ENCODE measurements around the gene DNHD1. TPM values are rescaled to one million over a fixed set of nuclear protein-coding genes. Genes with fewer than 3 reads are reported as not detected.

Gene DNHD1
- total RNA-seq, 3 donors from 2014 or later (not counting 1 experiment from before 2014, with no cell fraction given): 29.6 to 38.3 (median 31.4) TPM

GRCh38 chr11:6574816-6575715 is 78.0 kb downstream of the DNHD1 start:
- H3K9me3 Mint-ChIP-seq: no peaks in the 10 kb centered on the region
- H3K27me3 ChIP-seq (ENCODE audit: control insufficient read depth, insufficient read depth, low read length): no peaks in the 10 kb centered on the region
- no peaks in the 10 kb centered on the region for H3K4me1 Mint-ChIP-seq
- 96% methylated on average over 6 of the region's 6 CpGs for WGBS (ENCODE audit: insufficient coverage)
- H3K4me3 Mint-ChIP-seq: no peak overlapping the region
- H3K27ac Mint-ChIP-seq: no peak overlapping the region
- no peak overlapping the region for H3K4me3 ChIP-seq (ENCODE audit: low read length)
- H3K27ac ChIP-seq (ENCODE audit: low read length): no peak overlapping the region
- TF ChIP-seq, protein P1, sequence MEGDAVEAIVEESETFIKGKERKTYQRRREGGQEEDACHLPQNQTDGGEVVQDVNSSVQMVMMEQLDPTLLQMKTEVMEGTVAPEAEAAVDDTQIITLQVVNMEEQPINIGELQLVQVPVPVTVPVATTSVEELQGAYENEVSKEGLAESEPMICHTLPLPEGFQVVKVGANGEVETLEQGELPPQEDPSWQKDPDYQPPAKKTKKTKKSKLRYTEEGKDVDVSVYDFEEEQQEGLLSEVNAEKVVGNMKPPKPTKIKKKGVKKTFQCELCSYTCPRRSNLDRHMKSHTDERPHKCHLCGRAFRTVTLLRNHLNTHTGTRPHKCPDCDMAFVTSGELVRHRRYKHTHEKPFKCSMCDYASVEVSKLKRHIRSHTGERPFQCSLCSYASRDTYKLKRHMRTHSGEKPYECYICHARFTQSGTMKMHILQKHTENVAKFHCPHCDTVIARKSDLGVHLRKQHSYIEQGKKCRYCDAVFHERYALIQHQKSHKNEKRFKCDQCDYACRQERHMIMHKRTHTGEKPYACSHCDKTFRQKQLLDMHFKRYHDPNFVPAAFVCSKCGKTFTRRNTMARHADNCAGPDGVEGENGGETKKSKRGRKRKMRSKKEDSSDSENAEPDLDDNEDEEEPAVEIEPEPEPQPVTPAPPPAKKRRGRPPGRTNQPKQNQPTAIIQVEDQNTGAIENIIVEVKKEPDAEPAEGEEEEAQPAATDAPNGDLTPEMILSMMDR (IDR thresholded peaks at IDR 0.05): no peak
- no peaks in the 10 kb centered on the region for H3K27me3 Mint-ChIP-seq (ENCODE audit: low read depth in 2 of 2)
- H3K9me3 ChIP-seq (ENCODE audit: control insufficient read depth, insufficient read depth, low read length): no peaks in the 10 kb centered on the region
- H3K4me1 ChIP-seq (ENCODE audit: control insufficient read depth, insufficient read depth, low read length): no peaks in the 10 kb centered on the region
- DNase-seq: no peak
- H3K36me3 Mint-ChIP-seq: no peaks in the 10 kb centered on the region
- ATAC-seq: no peak
- intact Hi-C loops (cut with micrococcal nuclease): no loop called here
- H3K36me3 ChIP-seq (ENCODE audit: control insufficient read depth, insufficient read depth, low read length): no peaks in the 10 kb centered on the region

GRCh38 chr11:6576471-6577373 is 79.6 kb downstream of the DNHD1 start:
- Mint-ChIP-seq H3K27me3 (ENCODE audit: low read depth in 2 of 2) (no peaks in the 10 kb centered on the region), H3K9me3 (no peaks in the 10 kb centered on the region), H3K36me3 (no peaks in the 10 kb centered on the region), H3K4me3 (no peak overlapping the region), H3K4me1 (no peaks in the 10 kb centered on the region), H3K27ac (no peak overlapping the region)
- no peak for ATAC-seq
- TF ChIP-seq, protein P1 (IDR thresholded peaks at IDR 0.05): no peak
- H3K9me3 ChIP-seq (ENCODE audit: control insufficient read depth, insufficient read depth, low read length): no peaks in the 10 kb centered on the region
- no peaks in the 10 kb centered on the region for H3K4me1 ChIP-seq (ENCODE audit: control insufficient read depth, insufficient read depth, low read length)
- no peaks in the 10 kb centered on the region for H3K36me3 ChIP-seq (ENCODE audit: control insufficient read depth, insufficient read depth, low read length)
- 65% methylated on average over 5 of the region's 6 CpGs for WGBS (ENCODE audit: insufficient coverage)
- H3K4me3 ChIP-seq (ENCODE audit: low read length): no peak overlapping the region
- H3K27ac ChIP-seq (ENCODE audit: low read length): no peak overlapping the region
- intact Hi-C loops (cut with micrococcal nuclease): no loop called here
- DNase-seq: no peak
- no peaks in the 10 kb centered on the region for H3K27me3 ChIP-seq (ENCODE audit: control insufficient read depth, insufficient read depth, low read length)

DNA sequence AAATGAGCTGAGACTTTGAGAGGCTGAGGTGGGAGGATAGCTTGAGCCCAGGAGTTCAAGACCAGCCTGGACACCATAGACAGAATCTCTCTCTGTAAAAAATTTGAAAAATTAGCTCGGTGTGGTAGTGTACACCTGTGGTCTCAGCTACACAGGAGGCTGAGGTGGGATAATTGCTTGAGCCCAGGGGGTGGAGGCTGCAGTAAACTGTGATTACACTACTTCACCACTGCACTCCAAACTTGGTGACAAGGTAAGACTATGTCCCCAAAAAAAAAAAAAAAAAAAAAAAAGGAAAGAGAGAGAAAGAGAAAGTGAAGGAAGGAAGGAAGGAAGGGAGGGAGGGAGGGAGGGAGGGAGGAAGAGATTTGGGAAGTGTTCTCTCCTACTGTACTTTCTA is 81.1 kb downstream of the DNHD1 start:
- DNase-seq (no peak), ATAC-seq (no peak)
- Mint-ChIP-seq H3K36me3 (peaks cover 14% of the 10 kb centered on the region), H3K27me3 (ENCODE audit: low read depth in 2 of 2) (no peaks in the 10 kb centered on the region), H3K27ac (no peak overlapping the region), H3K9me3 (peaks cover 4% of the 10 kb centered on the region in 2 donors), H3K4me1 (no peaks in the 10 kb centered on the region), H3K4me3 (no peak overlapping the region)
- intact Hi-C loops (cut with micrococcal nuclease): no loop called here
- H3K4me3 ChIP-seq (ENCODE audit: low read length): no peak overlapping the region
- H3K9me3 ChIP-seq (ENCODE audit: control insufficient read depth, insufficient read depth, low read length): no peaks in the 10 kb centered on the region
- H3K27me3 ChIP-seq (ENCODE audit: control insufficient read depth, insufficient read depth, low read length): no peaks in the 10 kb centered on the region
- H3K36me3 ChIP-seq (ENCODE audit: control insufficient read depth, insufficient read depth, low read length): no peaks in the 10 kb centered on the region
- WGBS (ENCODE audit: insufficient coverage): 100% methylated on average over 1 of the region's 1 CpG
- no peaks in the 10 kb centered on the region for H3K4me1 ChIP-seq (ENCODE audit: control insufficient read depth, insufficient read depth, low read length)
- TF ChIP-seq, protein P1 (IDR thresholded peaks at IDR 0.05): no peak
- no peak overlapping the region for H3K27ac ChIP-seq (ENCODE audit: low read length)
